BJ (cell line): ENCODE data around the gene PLD3. TPM values are rescaled to one million over a fixed set of nuclear protein-coding genes. Genes with fewer than 3 reads are reported as not detected.

Experiments used
- CTCF ChIA-PET: fragments of 350-600 bp; formaldehyde crosslinking; extraction: SDS; loops from one replicate; lab custom pipeline; 2021; ENCODE audit warnings: antibody characterized with exemption, inconsistent platforms; lab: Yijun Ruan, JAX
- POLR2A ChIA-PET: fragments of 300-600 bp; sonication (Branson Sonifier 250); formaldehyde crosslinking; extraction: SDS; loops from one replicate; lab custom pipeline; 2021; ENCODE audit warnings: antibody characterized with exemption; lab: Charles Lee
- DNase-seq: peaks from one replicate; pipeline ENCODE4 v3.0.0-alpha.2; 2011; ENCODE audit warnings: low read depth
- H3K27me3 ChIP-seq: 2 replicates; pipeline ENCODE4 v1.6.0; 2011; ENCODE audit warnings: low read length; ENCODE audit not compliant: control insufficient read depth, insufficient read depth
- H3K36me3 ChIP-seq: 2 replicates; pipeline ENCODE4 v1.5.1; 2011; ENCODE audit warnings: low read length; ENCODE audit not compliant: control insufficient read depth, insufficient read depth
- H3K4me3 ChIP-seq: 2 replicates; pipeline ENCODE4 v1.5.1; 2011; ENCODE audit warnings: low read depth, mild to moderate bottlenecking, control low read depth, low read length
- polyA plus RNA-seq: library from polyadenylated mRNA; depleted of rRNA; stranded (reverse); fragments of >200 nt; gene quantifications from 2 replicates; pipeline ENCODE4 v1.2.3, GENCODE V29; 2011
- TF ChIP-seq, protein P1 (sequence below): IDR thresholded peaks from 2 replicates; pipeline ENCODE4 v1.5.1; 2011; ENCODE audit warnings: low read depth, mild to moderate bottlenecking, control low read depth, inconsistent platforms, low read length, moderate library complexity; ENCODE audit not compliant: insufficient read depth

Gene PLD3
- polyA plus RNA-seq, 1 experiment, result 571 TPM

DNA sequence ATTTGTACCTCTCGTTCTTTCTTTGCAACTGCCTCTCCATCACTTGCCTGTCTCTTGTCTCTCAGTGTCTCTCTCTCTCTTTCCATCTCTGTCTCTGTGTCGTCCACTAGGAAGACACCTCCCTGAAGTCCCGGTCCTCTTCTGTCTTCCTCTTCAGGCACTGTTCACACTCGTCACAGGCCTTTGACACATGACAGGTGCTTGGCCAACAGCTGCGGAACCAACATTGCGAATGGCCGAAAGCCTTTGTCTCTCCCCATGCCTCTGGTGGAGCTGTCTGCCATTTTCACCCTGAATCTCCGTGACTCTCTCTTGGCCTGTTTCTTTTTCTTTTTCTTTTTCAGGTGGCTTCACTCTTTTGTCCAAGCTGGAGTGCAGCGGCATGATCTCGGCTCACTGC is 38.7 kb downstream of the PLD3 start:
- ChIA-PET CTCF (no interaction called here), POLR2A (no interaction called here)
- H3K36me3 ChIP-seq, result no peaks in the 10 kb centered on the region
- H3K4me3 ChIP-seq, result no peak overlapping the region
- TF ChIP-seq, protein P1, sequence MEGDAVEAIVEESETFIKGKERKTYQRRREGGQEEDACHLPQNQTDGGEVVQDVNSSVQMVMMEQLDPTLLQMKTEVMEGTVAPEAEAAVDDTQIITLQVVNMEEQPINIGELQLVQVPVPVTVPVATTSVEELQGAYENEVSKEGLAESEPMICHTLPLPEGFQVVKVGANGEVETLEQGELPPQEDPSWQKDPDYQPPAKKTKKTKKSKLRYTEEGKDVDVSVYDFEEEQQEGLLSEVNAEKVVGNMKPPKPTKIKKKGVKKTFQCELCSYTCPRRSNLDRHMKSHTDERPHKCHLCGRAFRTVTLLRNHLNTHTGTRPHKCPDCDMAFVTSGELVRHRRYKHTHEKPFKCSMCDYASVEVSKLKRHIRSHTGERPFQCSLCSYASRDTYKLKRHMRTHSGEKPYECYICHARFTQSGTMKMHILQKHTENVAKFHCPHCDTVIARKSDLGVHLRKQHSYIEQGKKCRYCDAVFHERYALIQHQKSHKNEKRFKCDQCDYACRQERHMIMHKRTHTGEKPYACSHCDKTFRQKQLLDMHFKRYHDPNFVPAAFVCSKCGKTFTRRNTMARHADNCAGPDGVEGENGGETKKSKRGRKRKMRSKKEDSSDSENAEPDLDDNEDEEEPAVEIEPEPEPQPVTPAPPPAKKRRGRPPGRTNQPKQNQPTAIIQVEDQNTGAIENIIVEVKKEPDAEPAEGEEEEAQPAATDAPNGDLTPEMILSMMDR, result no peak
- DNase-seq, result no peak
- H3K27me3 ChIP-seq, result 0 out of 2 replicates have a peak, but pooled peaks cover 2% of the 10 kb centered on the region

DNA sequence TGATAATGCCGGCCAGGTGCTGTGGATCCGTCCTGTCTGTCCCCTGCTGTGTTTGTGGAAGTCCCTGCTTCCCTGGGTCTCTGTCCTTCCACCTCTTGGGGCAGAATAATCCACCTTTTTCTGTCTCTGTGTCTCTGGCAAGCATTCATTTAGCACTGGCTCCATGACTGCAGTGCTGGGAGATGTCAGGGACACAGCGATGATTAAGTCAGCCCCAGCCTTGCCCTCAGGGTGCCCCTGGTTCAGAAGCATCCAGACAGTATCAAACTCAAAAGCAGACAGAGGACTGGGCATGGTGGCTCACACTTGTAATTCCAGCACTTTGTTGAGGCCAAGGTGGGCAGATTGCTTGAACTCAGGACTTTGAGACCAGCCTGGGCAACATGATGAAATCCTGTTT is 40.0 kb downstream of the PLD3 start:
- TF ChIP-seq, protein P1, result no peak
- POLR2A ChIA-PET, result no interaction called here
- Histone ChIP-seq H3K36me3 (no peaks in the 10 kb centered on the region), H3K4me3 (no peak overlapping the region), H3K27me3 (0 out of 2 replicates have a peak, but pooled peaks cover 2% of the 10 kb centered on the region)
- CTCF ChIA-PET, result interaction anchor here (1.0 kb wide), 1 partner anchor 32 kb away, joined by 3 read pairs; no protein-coding TSS in a partner anchor
- DNase-seq, result no peak

DNA sequence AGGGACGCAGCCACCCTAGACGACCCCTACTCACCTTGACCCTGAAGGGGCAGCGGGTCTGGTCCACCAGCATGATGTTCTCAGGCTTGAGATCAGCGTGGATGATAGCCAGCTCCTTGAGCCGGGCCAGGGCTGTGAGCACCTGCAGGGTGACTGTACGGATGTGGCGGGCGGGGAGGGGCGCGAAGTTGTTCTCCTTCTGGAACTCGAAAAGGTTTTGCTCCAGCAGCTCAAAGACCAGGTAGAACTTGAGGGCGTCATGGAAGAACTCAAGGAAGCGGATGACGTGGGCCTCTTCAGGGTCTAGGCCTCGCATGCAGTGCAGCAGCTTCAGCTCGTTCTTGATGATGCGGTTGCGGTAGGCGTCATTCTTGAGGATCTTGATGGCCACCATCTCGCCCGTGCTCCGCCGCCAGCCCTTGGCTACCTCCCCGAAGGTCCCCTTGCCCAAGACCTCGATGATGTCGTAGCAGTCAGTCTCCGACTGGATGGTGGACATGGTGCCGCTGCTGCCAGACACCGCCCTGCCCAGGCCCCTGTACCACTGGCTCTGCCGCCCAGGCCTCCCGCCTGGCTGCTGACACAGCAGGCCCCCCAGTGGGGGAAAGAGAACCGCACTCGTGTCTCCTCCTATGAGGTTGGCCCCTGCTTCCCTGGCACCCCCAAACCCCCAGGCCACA is 41.0 kb downstream of the PLD3 start:
- POLR2A ChIA-PET, result no interaction called here
- no peaks in the 10 kb centered on the region for H3K36me3 ChIP-seq
- H3K4me3 ChIP-seq, result no peak overlapping the region
- CTCF ChIA-PET, result interaction anchor here (1.0 kb wide), 1 partner anchor 31 kb away, joined by 3 read pairs; no protein-coding TSS in a partner anchor
- DNase-seq, result no peak
- 0 out of 2 replicates have a peak, but pooled peaks cover 2% of the 10 kb centered on the region for H3K27me3 ChIP-seq
- TF ChIP-seq, protein P1, result no peak

DNA sequence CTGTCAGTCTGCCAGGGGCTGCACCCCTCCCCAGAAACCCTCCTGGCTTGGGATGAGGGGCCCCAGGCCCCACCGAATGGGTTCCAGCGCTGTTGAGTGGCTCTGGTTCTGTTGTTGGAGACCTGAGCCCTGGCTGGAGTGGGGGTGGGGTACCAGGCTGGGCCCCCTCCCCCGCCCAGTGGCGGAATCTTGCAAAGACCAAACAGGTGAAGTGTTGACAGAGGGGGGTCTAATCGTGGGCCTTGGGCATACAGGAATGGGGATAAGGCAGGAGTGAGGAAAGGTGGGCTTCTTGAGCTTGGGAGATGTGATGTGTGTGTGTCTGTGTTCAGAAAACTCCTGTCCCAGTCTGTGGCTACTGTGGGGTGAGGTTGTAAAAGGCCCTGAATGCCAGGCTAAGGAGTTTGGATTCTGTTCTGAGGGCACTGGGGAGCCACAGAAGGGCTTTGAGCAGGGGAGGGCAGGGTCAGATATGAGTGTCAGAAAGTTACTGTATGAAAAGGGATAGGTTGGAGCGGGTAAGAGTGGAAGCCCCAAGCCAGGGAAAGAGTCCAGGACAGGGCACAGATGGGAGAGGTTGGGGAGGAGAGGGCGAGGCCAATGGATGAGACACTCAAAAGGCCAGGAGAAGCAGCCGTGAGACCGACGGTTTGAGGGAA is 41.7 kb downstream of the PLD3 start, which contains the start of gene HIPK4:
TSS of gene HIPK4 (minus strand) at position 98 of the 659 bp plus-strand sequence. CDS start 279 bp downstream, outside the sequence.
- Histone ChIP-seq H3K4me3 (no peak within 1 kb of the TSS), H3K27me3 (no peaks in the 10 kb centered on the region), H3K36me3 (no peaks in the 10 kb centered on the region)
- no peak for DNase-seq
- TF ChIP-seq, protein P1, result no peak
- ChIA-PET POLR2A (no interaction called here), CTCF (no interaction called here)

DNA sequence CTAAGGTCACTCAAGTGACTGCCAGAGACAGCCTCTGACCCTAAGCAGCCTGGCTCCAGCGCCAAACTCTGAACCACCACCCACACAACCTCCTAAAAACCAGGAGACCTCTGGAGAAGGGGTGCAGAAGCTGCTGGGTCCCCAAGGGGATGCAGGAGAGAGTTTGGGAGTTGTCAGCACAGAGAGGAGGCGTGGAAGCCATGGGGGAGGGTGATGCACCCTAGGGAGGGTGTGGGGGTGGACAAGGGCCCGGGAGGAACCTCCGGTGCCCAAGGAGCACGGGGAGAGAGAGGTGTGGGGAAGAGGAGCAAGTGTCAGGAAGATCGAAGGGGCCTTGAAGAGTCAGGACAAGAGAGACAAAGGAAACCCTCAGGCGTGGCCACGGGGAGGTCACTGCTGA is 43.6 kb downstream of the PLD3 start:
- ChIA-PET POLR2A (no interaction called here), CTCF (no interaction called here)
- no peaks in the 10 kb centered on the region for H3K36me3 ChIP-seq
- TF ChIP-seq, protein P1, result no peak
- no peak for DNase-seq
- no peak overlapping the region for H3K4me3 ChIP-seq
- peaks cover 1% of the 10 kb centered on the region; the same call in 1 of the 2 replicates for H3K27me3 ChIP-seq
